Progenitor cell of endocrine pancreas (in vitro differentiated cells): ENCODE measurements around the gene ZNF438. TPM values are rescaled to one million over a fixed set of nuclear protein-coding genes. Genes with fewer than 3 reads are reported as not detected.

ENCODE experiments used
- DNase-seq: peaks from one replicate; pipeline ENCODE4 v3.0.0; 2021; ENCODE audit warnings: low spot score; ENCODE audit not compliant: unreplicated experiment
- H3K27ac Mint-ChIP-seq: 2 replicates; pipeline ENCODE4 v1.8.0; 2021; ENCODE audit warnings: mild to moderate bottlenecking, moderate library complexity, mixed read lengths
- H3K27me3 Mint-ChIP-seq: 2 replicates; pipeline ENCODE4 v1.8.0; 2021; ENCODE audit warnings: mixed read lengths
- H3K36me3 Mint-ChIP-seq: 2 replicates; pipeline ENCODE4 v1.8.0; 2022; ENCODE audit warnings: mixed read lengths; ENCODE audit not compliant: insufficient read depth
- H3K4me1 Mint-ChIP-seq: 2 replicates; pipeline ENCODE4 v1.8.0; 2021; ENCODE audit warnings: low read depth, mixed read lengths
- H3K4me3 Mint-ChIP-seq: 2 replicates; pipeline ENCODE4 v1.8.0; 2021; ENCODE audit warnings: low read depth, mild to moderate bottlenecking, moderate library complexity, mixed read lengths
- H3K9me3 Mint-ChIP-seq: 2 replicates; pipeline ENCODE4 v1.8.0; 2021; ENCODE audit warnings: low read depth, mixed read lengths
- total RNA-seq: library from RNA; stranded (reverse); gene quantifications from 2 replicates; pipeline ENCODE4 v1.2.1, GENCODE V29; 2021
- TF ChIP-seq, protein P1 (sequence below): fragments of 200-600 bp; sonication (generic); IDR thresholded peaks from one replicate; pipeline ENCODE4 v1.5.0; 2021; ENCODE audit warnings: antibody characterized with exemption, mild to moderate bottlenecking; ENCODE audit not compliant: unreplicated experiment

ZNF438 gene
- total RNA-seq, 1 donor from 2014 or later = 6.6 TPM

DNA sequence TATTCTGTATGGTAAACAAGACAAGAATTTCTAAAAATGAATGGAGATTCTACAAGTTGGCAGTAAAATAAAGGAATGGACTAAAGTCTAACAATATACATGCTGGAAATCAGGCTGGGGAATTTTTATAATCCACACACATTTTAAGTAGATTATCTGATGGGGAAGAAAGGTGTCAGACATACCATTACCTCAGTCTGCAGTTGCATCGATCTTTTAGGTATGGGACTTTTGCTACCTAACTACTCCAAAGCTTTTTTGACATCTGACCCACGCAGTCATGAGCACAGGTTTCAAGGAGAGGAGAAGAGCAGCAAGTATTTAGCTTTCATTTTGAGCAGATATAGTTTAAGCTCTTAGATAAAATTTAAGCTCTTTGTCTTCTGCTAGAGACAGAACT, 113.0 kb downstream of the ZNF438 start:
- no peak overlapping the region for H3K27ac Mint-ChIP-seq
- TF ChIP-seq, protein P1, sequence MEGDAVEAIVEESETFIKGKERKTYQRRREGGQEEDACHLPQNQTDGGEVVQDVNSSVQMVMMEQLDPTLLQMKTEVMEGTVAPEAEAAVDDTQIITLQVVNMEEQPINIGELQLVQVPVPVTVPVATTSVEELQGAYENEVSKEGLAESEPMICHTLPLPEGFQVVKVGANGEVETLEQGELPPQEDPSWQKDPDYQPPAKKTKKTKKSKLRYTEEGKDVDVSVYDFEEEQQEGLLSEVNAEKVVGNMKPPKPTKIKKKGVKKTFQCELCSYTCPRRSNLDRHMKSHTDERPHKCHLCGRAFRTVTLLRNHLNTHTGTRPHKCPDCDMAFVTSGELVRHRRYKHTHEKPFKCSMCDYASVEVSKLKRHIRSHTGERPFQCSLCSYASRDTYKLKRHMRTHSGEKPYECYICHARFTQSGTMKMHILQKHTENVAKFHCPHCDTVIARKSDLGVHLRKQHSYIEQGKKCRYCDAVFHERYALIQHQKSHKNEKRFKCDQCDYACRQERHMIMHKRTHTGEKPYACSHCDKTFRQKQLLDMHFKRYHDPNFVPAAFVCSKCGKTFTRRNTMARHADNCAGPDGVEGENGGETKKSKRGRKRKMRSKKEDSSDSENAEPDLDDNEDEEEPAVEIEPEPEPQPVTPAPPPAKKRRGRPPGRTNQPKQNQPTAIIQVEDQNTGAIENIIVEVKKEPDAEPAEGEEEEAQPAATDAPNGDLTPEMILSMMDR = no peak
- no peak for DNase-seq
- no peak overlapping the region for H3K4me3 Mint-ChIP-seq
- peaks cover 9% of the 10 kb centered on the region for H3K9me3 Mint-ChIP-seq
- peaks cover 3% of the 10 kb centered on the region for H3K36me3 Mint-ChIP-seq
- no peaks in the 10 kb centered on the region for H3K4me1 Mint-ChIP-seq
- no peaks in the 10 kb centered on the region for H3K27me3 Mint-ChIP-seq

DNA sequence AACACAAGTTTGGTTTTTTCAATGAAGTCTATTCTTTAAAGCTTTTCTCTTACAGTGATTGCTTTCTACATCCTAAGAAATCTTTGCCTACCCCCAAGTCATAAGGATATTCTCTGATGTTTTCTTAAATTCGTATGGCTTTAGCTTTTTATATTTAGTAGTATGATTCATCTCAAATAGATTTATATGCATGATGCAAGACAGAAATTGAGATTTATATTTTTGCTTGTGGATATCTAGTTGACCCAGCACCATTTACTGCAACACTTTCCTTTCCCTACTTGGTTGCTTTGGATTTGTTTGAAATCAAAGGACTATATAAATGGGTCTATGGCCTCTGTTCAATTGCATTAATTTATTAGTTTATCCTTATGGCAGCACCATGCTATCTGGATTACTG, 113.9 kb downstream of the ZNF438 start:
- DNase-seq = no peak
- H3K4me3 Mint-ChIP-seq = no peak overlapping the region

DNA sequence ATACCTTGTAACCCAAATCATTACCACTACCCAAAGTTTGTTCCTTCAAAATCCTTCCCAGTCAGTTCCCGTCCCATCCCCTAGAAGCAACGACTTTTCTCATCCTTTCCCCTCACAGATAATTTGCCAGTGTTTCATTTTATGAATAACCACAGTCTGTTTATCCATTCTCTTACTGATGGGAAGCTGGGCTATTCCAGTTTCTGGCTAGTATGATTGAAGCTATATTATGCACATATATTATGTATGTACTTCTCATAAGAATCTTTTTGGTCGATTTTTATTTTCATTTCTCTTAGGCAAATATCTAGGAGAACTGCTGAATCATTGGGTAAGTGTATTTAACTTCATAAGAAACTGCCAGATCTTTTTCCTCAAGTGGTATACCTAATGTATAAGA, 114.6 kb downstream of the ZNF438 start:
- Mint-ChIP-seq H3K27ac (no peak overlapping the region), H3K9me3 (peaks cover 4% of the 10 kb centered on the region), H3K4me3 (no peak overlapping the region)

More for the DNA sequence above, 113.9 kb downstream of the ZNF438 start:
- Mint-ChIP-seq H3K27me3 (no peaks in the 10 kb centered on the region), H3K27ac (no peak overlapping the region), H3K4me1 (no peaks in the 10 kb centered on the region), H3K36me3 (peaks cover 3% of the 10 kb centered on the region), H3K9me3 (peaks cover 4% of the 10 kb centered on the region)
- TF ChIP-seq, protein P1 = no peak

DNA sequence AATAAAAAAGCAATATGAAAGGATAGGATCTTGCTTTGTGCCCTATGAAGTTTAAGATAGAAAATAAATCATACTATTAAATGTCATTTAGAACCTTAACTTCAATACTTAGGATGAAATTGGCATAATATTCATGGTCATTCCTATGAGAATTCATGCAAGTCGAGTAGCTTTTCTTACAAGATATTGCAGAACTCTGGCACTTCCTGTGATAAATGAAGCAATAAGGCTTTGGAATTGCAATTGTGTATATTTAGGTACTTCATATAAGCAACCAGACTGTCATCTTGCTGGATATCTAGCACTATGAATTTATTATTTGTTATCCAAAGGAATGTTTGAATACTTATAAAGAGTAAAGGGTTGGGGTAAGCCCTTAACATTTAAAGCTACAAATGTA, 116.5 kb downstream of the ZNF438 start:
- H3K36me3 Mint-ChIP-seq = peaks cover 3% of the 10 kb centered on the region
- no peak overlapping the region for H3K27ac Mint-ChIP-seq
- no peaks in the 10 kb centered on the region for H3K4me1 Mint-ChIP-seq
- no peak for DNase-seq
- H3K9me3 Mint-ChIP-seq = peaks cover 4% of the 10 kb centered on the region
- no peaks in the 10 kb centered on the region for H3K27me3 Mint-ChIP-seq
- H3K4me3 Mint-ChIP-seq = no peak overlapping the region
- TF ChIP-seq, protein P1 = no peak

More for the DNA sequence above, 114.6 kb downstream of the ZNF438 start:
- no peak for DNase-seq
- Mint-ChIP-seq H3K4me1 (no peaks in the 10 kb centered on the region), H3K36me3 (peaks cover 3% of the 10 kb centered on the region), H3K27me3 (no peaks in the 10 kb centered on the region)
- TF ChIP-seq, protein P1 = no peak

DNA sequence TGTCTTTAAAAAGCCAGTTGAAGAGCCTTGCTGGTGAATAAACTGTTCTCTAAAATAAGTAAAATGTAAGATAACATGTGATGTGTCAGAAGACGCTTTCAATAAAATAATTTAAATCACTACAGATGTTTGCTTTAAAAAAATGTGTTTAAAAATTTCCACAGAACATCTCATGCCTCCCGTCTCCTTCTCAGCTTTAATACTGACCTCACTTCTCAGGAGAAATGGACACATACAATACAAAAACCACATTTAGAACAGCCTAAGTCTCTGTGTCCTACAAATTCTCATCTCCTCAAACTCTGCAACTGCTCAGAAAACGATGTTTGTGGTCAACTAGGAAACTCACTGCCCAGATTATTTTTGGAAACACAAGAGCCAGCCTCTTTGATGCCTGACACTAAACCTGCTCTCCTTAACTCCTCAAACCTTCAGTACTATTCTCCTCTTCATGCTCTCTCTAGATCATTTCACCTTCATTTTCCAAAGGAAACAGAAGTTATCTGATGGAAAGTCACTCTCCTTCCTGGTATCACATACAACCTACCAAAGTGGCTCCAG, 120.3 kb downstream of the ZNF438 start:
- TF ChIP-seq, protein P1 = no peak
- Mint-ChIP-seq H3K27me3 (no peaks in the 10 kb centered on the region), H3K4me1 (no peaks in the 10 kb centered on the region), H3K4me3 (no peak overlapping the region), H3K36me3 (peaks cover 4% of the 10 kb centered on the region), H3K9me3 (no peaks in the 10 kb centered on the region), H3K27ac (no peak overlapping the region)
- DNase-seq = no peak
